Fibroblast of pulmonary artery (primary cell): ENCODE results near the gene GLRX3.

ENCODE experiments used
- DNase-seq: peaks from one replicate; pipeline ENCODE4 v3.0.0-alpha.2; 2010; ENCODE audit warnings: low read depth
- H3K4me3 ChIP-seq: replicated peaks from 2 replicates; pipeline ENCODE4 v1.5.1; 2011; ENCODE audit warnings: low read depth, mild to moderate bottlenecking, control low read depth, low read length, moderate library complexity
- TF ChIP-seq, protein P1 (sequence below): IDR thresholded peaks from 2 replicates; pipeline ENCODE4 v1.5.1; 2011; ENCODE audit warnings: mild to moderate bottlenecking, control low read depth, low read length, inconsistent platforms; ENCODE audit errors: missing control alignments

Gene GLRX3

DNA sequence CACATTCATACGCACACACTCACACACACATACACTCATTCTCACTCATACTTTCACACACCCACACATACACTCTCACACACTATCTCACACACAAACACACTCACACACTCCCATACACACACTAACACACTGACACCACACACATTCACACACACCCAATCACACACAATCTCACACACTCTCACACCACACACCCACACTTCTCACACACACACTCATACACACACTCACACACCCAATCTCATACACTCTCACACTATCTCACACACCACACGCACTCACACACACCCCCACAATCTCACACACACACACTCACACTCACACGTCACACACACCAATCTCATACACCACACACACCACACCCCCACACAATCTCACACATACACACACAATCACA, 71.0 kb downstream of the GLRX3 start:
- TF ChIP-seq, protein P1, sequence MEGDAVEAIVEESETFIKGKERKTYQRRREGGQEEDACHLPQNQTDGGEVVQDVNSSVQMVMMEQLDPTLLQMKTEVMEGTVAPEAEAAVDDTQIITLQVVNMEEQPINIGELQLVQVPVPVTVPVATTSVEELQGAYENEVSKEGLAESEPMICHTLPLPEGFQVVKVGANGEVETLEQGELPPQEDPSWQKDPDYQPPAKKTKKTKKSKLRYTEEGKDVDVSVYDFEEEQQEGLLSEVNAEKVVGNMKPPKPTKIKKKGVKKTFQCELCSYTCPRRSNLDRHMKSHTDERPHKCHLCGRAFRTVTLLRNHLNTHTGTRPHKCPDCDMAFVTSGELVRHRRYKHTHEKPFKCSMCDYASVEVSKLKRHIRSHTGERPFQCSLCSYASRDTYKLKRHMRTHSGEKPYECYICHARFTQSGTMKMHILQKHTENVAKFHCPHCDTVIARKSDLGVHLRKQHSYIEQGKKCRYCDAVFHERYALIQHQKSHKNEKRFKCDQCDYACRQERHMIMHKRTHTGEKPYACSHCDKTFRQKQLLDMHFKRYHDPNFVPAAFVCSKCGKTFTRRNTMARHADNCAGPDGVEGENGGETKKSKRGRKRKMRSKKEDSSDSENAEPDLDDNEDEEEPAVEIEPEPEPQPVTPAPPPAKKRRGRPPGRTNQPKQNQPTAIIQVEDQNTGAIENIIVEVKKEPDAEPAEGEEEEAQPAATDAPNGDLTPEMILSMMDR: no peak
- no peak for DNase-seq
- H3K4me3 ChIP-seq: no peak overlapping the region

- DNase-seq: no peak
- H3K4me3 ChIP-seq: no peak overlapping the region
- TF ChIP-seq, protein P1: no peak
Observed at GRCh38 chr10:130208807-130209206, 72.6 kb downstream of the GLRX3 start.

DNA sequence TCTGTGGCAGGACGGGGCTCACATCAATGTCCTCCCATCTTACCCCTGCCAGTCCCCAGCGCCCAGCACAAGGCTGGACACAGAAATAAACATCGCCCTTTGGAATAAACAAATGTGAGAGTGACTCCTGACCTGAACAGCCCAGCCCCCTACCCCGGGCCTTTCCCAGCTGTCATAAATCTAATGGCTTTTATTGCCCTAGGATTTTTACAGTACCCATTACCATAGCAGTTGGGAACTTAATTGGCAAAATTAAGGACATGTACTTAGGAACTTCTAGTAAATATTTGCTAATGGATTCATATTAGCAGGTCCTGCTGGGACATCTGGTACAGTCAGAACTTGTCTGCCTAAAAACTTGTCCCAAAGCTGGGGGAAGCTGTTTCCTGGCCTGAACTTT, 76.6 kb downstream of the GLRX3 start:
- TF ChIP-seq, protein P1: no peak
- DNase-seq: no peak
- H3K4me3 ChIP-seq: no peak overlapping the region

- TF ChIP-seq, protein P1: no peak
- H3K4me3 ChIP-seq: no peak overlapping the region
- no peak for DNase-seq
Observed at GRCh38 chr10:130213286-130214080, 77.3 kb downstream of the GLRX3 start.

GRCh38 chr10:130214431-130214830, 78.2 kb downstream of the GLRX3 start:
- DNase-seq: no peak
- TF ChIP-seq, protein P1: no peak
- H3K4me3 ChIP-seq: no peak overlapping the region

DNA sequence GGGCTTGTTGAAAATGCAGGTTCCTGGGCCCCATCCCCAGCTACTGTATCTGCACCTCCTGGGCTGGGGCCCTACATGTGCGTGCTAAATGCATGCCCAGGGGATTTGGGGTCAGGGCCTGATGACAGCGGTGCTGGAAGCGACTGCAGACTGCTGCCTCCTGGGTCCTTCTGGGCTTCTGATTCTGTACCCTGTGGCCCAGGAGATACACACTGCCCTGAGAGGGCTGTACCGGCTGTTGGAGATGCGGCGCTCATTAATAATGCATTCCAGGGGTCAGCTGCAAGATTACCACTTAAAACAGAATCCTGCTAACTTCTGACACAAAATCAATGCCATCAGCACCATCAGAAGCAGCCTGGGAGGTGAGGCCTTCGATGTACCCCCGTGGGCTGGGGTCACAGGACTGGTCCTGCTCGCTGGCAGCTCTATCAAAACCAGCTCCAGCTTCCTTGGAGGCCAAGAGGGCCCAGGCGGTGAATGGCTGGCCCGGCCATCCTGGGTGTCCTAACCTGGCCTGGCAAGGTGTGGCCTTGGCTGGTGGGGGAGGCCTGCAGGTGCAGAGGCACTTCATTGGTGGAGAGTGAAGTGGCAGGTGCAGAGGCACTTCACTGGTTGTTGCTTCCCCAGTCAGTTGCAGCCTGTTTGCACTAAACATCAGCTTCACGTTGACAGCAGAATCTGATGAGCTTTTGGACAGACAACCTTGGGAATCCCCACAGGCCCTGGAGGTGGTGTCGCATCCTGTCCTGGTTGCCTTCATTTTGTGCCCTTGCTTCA, 79.2 kb downstream of the GLRX3 start:
- TF ChIP-seq, protein P1: no peak
- H3K4me3 ChIP-seq: no peak overlapping the region
- no peak for DNase-seq
